GM13976 (cell line): ENCODE measurements around the gene KLHL5.

ENCODE experiments used
- DNase-seq: peaks from one replicate; pipeline ENCODE4 v3.0.0; 2012; ENCODE audit warnings: low spot score
- CTCF ChIP-seq: IDR thresholded peaks from 2 replicates; pipeline ENCODE4 v1.5.1; 2012; ENCODE audit warnings: borderline replicate concordance, mild to moderate bottlenecking; ENCODE audit not compliant: insufficient read depth; ENCODE audit errors: extremely low read depth, missing control alignments, control extremely low read depth
- in situ Hi-C: fragments of 300-500 bp; cut with MboI; formaldehyde crosslinking; loops from one replicate; pipeline ENCODE4 v1.12.0; 2022; ENCODE audit warnings: low sequenced_read_pairs, mixed read lengths, inconsistent platforms; ENCODE audit not compliant: unreplicated experiment

KLHL5 gene

GRCh38 chr4:39043861-39044363 is 18.1 kb upstream of the KLHL5 start:
- in situ Hi-C loops: no loop called here
- TF ChIP-seq CTCF: no peak
- peak; percentile 39 for DNase-seq

- in situ Hi-C loops: no loop called here
Observed at GRCh38 chr4:39044364-39044955, 17.6 kb upstream of the KLHL5 start.

GRCh38 chr4:39044956-39045826 is 16.8 kb upstream of the KLHL5 start:
- in situ Hi-C loops: no loop called here
- peak; percentile 60 for DNase-seq
- peak; percentile 17 for TF ChIP-seq CTCF

More at GRCh38 chr4:39044364-39044955, 17.6 kb upstream of the KLHL5 start:
- peak; percentile 90 for DNase-seq
- no peak for TF ChIP-seq CTCF

GRCh38 chr4:39045827-39046221 is 16.2 kb upstream of the KLHL5 start:
- no peak for DNase-seq
- in situ Hi-C loops: no loop called here
- no peak for TF ChIP-seq CTCF

GRCh38 chr4:39046249-39046648 is 15.8 kb upstream of the KLHL5 start:
- no peak for DNase-seq

More at GRCh38 chr4:39046249-39046648, 15.8 kb upstream of the KLHL5 start:
- in situ Hi-C loops: no loop called here
- TF ChIP-seq CTCF: no peak
